Lower leg skin (tissue), 3 donors: ENCODE data around the gene KIF20A.

Source experiments
- POLR2A ChIP-seq, 2 donors: fragments of 450-650 bp; IDR thresholded peaks; one replicate each; pipeline ENCODE4 v1.6.1; 2016 to 2017; ENCODE audit warnings: antibody characterized with exemption in 2 of 2, mild to moderate bottlenecking in 1 of 2, moderate library complexity in 1 of 2
- TF ChIP-seq, protein P1 (sequence below), 3 donors: fragments of 450-650 bp; IDR thresholded peaks; one replicate each; pipeline ENCODE4 v1.5.1; 2016; ENCODE audit warnings: antibody characterized with exemption in 3 of 3, mild to moderate bottlenecking in 3 of 3, moderate library complexity in 2 of 3

DNA sequence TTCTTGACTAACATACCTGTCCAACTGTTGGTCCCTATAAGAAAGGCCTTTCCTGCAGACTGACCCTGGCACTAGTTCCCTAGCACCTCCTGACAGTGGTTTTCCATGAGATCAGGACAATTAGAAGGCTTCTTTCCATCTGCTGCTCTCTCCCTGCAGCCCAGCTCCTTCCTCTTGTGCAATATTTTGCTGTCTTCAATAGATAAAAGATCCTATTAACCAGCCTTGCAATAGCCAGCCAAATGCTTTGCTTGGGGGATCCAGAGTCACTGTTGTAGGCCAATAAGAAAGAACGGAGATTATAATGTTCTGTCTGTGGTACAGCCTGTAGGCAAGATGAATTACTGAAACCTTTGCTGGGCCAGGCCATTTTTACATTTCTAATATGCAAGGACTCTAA, 21.3 kb upstream of the KIF20A start:
- TF ChIP-seq, protein P1, sequence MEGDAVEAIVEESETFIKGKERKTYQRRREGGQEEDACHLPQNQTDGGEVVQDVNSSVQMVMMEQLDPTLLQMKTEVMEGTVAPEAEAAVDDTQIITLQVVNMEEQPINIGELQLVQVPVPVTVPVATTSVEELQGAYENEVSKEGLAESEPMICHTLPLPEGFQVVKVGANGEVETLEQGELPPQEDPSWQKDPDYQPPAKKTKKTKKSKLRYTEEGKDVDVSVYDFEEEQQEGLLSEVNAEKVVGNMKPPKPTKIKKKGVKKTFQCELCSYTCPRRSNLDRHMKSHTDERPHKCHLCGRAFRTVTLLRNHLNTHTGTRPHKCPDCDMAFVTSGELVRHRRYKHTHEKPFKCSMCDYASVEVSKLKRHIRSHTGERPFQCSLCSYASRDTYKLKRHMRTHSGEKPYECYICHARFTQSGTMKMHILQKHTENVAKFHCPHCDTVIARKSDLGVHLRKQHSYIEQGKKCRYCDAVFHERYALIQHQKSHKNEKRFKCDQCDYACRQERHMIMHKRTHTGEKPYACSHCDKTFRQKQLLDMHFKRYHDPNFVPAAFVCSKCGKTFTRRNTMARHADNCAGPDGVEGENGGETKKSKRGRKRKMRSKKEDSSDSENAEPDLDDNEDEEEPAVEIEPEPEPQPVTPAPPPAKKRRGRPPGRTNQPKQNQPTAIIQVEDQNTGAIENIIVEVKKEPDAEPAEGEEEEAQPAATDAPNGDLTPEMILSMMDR (IDR thresholded peaks at IDR 0.05), result no peak
- no peak for TF ChIP-seq POLR2A (IDR thresholded peaks at IDR 0.05)
